Astrocyte of the spinal cord (primary cell): ENCODE data around the gene SYT14.

Source experiments
- DNase-seq: peaks from one replicate; pipeline ENCODE4 v3.0.0; 2011; ENCODE audit warnings: low read depth, low spot score
- H3K4me3 ChIP-seq: 2 replicates; pipeline ENCODE4 v1.5.1; 2011; ENCODE audit warnings: low read depth, mild to moderate bottlenecking, low read length, moderate library complexity
- in situ Hi-C: cut with HindIII; loops from 2 replicates; pipeline ENCODE4 v1.10.0; 2017; ENCODE audit warnings: low sequenced_read_pairs
- TF ChIP-seq, protein P1 (sequence below): IDR thresholded peaks from 2 replicates; pipeline ENCODE4 v1.5.1; 2012; ENCODE audit warnings: low read depth, mild to moderate bottlenecking, low read length, inconsistent platforms

The SYT14 gene

GRCh38 chr1:210081494-210081893, 143.5 kb downstream of the SYT14 start:
- in situ Hi-C loops, result no loop called here

DNA sequence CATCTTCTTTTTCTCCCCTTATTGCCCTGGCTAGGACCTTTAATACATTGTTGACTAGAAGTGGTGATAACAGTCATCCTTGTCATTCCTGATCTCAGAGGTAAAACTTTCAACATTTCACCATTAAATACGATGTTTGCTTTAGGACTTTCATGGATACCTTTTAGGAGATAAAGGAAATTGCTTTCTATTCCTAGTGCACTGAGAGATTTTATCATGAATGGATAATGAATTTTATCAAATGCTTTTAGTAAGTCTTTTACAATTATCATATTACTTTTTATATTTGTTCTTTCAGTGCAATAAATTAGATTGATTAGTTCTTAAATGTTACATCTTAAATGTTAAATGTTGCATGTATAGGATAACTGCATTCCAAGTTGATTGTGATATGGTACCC, 147.3 kb downstream of the SYT14 start:
- in situ Hi-C loops, result no loop called here
- TF ChIP-seq, protein P1, sequence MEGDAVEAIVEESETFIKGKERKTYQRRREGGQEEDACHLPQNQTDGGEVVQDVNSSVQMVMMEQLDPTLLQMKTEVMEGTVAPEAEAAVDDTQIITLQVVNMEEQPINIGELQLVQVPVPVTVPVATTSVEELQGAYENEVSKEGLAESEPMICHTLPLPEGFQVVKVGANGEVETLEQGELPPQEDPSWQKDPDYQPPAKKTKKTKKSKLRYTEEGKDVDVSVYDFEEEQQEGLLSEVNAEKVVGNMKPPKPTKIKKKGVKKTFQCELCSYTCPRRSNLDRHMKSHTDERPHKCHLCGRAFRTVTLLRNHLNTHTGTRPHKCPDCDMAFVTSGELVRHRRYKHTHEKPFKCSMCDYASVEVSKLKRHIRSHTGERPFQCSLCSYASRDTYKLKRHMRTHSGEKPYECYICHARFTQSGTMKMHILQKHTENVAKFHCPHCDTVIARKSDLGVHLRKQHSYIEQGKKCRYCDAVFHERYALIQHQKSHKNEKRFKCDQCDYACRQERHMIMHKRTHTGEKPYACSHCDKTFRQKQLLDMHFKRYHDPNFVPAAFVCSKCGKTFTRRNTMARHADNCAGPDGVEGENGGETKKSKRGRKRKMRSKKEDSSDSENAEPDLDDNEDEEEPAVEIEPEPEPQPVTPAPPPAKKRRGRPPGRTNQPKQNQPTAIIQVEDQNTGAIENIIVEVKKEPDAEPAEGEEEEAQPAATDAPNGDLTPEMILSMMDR, result no peak
- no peak overlapping the region for H3K4me3 ChIP-seq
- DNase-seq, result no peak

More at GRCh38 chr1:210081494-210081893, 143.5 kb downstream of the SYT14 start:
- TF ChIP-seq, protein P1, result no peak
- H3K4me3 ChIP-seq, result no peak overlapping the region
- no peak for DNase-seq

DNA sequence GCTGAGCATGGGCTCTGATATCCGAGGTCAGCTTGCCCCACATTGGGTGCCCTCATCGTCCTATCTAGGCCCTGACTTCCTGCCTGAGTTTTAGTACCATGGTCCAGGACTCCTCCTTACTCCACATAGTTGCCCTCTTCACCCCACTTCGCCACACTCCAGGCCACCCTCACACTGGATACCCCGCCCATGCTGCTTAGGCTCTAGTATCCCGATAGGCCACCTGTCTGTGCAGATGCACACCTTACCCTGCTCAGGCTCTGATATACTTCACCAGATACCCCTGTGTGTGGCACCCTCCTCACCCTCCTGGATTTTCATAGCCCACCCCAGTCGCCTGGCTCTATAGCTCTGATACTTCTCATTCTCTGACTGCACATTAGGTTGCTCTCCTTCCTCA, 149.0 kb downstream of the SYT14 start:
- DNase-seq, result no peak
- in situ Hi-C loops, result no loop called here
- no peak overlapping the region for H3K4me3 ChIP-seq
- TF ChIP-seq, protein P1, result no peak

- in situ Hi-C loops, result no loop called here
- TF ChIP-seq, protein P1, result no peak
- no peak for DNase-seq
- no peak overlapping the region for H3K4me3 ChIP-seq
Measured at GRCh38 chr1:210089855-210090254, 151.8 kb downstream of the SYT14 start.

GRCh38 chr1:210092366-210092765, 154.3 kb downstream of the SYT14 start:
- no peak for DNase-seq
- TF ChIP-seq, protein P1, result no peak
- in situ Hi-C loops, result no loop called here
- no peak overlapping the region for H3K4me3 ChIP-seq

- no peak overlapping the region for H3K4me3 ChIP-seq
- TF ChIP-seq, protein P1, result no peak
- in situ Hi-C loops, result no loop called here
- no peak for DNase-seq
Measured at GRCh38 chr1:210093461-210093860, 155.4 kb downstream of the SYT14 start.

DNA sequence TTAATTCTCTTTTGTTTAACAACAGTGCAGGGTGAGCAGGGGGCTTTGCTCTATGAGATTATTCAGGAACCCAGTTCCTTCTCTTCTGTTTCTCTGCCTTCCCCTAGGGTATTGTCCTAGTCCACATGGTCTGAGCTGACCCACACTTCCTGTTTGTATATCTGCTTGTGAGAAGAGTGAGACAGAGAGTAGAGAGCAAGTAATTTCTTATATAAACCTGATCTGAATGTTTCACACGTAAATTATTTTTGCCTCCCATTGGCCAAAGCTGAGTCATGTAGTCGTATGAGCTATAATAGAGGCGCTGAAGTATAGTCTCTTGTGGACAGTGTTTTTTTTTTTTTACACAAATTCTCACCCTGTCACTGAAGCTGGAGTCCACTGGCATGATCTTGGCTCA, 160.3 kb downstream of the SYT14 start:
- peak; percentile 35 for DNase-seq
- no peak overlapping the region for H3K4me3 ChIP-seq
- in situ Hi-C loops, result no loop called here
- TF ChIP-seq, protein P1, result no peak
